Esophagus mucosa (tissue), 1 donor: ENCODE data around the gene ENPP3. TPM values are rescaled to one million over a fixed set of nuclear protein-coding genes. Genes with fewer than 3 reads are reported as not detected.

Experiments
- ATAC-seq: fragments of 200-7000 bp; cut with Tn5 transposase; one replicate; pipeline ENCODE4 v1.9.1; 2020
- total RNA-seq: library from RNA; stranded (reverse); gene quantifications from one replicate; pipeline ENCODE4 v1.2.4, GENCODE V29; 2023
- donor health status: DM: yes; HTN: yes; CAD: no.

The ENPP3 gene
- total RNA-seq, 1 donor from 2014 or later, result 0.24 TPM

DNA sequence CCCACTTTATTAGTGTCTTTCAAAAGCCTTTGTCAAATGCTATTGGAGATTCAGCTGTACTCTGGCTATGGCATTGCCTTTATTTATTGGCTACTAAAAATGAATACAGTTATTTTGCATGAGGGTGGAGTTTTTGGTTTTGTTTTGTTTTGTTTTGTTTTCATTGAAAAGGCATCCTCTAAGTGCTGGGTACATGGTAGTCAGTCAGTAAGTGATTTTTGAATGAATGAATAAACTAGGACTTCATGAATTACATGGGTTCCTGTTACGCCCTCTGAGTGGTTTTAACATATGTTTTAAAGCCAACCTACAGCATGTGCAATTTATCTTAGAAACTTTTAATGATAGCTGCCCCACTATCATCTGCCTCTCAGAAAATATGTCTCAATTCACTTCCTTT is 131.9 kb downstream of the ENPP3 start:
- ATAC-seq, result no peak

DNA sequence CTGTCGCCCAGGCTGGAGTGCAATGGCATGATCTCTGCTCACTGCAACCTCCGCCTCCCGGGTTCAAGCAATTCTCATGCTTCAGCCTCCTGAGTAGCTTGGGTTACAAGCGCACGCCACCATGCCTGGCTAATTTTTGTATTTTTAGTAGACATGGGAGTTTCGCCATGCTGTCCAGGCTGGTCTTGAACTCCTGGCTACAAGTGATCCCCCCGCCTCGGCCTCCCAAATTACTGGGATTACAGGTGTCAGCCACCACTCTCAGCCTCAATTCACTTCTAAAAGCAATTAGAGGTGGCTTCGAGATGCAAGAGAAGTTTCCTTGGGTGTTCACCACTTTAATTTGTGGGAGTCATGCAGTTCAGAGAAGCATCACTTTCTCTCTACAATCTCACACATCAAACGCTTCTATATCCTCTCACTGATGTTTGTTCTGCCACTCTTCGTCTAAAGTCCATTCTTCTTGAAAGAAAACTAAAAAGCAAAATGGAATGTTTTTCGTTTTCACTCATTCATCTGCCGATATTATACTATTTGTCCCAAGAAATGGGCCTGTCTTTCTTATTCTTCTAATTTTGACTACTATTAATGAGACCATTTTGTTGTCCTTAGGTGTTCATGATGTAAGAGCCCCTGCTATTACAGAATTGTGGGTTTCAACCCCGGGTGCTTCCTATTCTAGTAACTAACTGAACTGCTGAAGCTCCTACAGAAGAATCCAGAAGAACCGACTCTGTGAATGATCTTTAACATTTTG is 132.5 kb downstream of the ENPP3 start:
- no peak for ATAC-seq

DNA sequence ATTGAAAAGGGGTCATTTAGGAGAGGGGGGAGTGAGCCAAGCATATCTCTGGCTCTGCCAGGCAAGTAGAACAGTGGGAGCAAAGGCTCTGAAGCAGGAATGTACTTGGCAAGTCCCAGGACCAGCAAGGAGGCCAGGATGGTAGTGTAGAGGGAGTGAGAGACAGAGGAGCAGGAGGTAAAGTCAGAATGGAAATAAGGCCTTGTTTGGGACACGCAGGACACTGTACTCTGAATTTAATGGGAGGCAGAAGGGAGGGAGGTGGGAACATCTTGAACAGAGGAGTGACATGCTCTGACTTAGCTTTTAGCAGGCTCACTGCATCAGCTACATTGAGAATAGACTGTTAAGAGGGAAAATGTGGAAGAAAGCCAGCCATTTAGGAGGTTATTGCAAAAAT is 133.7 kb downstream of the ENPP3 start:
- ATAC-seq, result no peak

DNA sequence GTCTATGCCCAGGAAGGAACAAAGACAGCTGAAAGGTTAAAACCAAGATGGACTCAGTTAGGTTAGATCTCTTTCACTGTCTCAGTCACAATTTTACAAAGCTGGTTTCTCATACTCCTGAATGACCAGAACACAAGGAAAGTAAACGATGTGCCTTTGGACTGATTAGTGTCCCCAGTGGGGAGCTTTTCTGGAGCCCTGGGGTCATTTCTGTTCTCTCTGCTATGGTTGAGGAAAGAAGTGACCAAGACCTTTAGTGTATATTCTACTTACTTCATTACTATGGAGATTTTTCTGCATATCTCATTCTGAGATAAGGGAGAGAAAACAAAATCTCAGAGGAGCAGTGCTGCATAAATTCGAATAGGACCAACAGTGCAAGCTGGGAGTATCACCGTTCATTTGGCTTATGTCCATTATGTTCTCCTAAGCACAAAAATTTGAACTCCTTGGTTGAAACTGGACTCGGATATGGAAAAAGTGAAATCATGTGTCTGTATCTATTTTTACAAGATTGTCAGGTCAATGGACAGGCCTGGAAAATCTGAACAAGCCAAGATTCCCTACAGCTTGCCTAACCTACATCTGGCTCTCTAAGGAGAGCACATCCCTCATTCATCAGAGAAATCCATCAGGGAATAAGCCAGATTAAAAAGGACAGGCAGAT is 136.3 kb downstream of the ENPP3 start:
- no peak for ATAC-seq

DNA sequence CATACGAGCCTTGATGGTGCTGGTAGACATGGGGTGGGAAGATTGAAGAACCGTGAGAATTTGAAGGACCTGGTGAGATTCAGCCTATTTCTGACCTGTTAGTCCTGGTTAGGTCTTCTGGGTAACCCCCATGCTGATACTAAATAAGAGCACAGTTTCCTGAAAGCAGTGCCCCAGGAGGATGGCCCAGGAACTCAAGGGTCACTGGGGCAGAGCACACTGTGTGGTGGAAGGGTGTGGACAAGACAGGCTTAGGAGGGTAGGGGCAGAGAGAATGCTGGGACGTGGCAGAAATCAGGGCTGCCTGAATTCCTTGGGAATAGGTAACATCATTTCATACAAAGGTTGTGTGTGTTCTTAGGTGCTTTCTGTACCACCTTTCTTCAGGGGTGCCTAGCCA is 138.8 kb downstream of the ENPP3 start:
- ATAC-seq, result no peak

DNA sequence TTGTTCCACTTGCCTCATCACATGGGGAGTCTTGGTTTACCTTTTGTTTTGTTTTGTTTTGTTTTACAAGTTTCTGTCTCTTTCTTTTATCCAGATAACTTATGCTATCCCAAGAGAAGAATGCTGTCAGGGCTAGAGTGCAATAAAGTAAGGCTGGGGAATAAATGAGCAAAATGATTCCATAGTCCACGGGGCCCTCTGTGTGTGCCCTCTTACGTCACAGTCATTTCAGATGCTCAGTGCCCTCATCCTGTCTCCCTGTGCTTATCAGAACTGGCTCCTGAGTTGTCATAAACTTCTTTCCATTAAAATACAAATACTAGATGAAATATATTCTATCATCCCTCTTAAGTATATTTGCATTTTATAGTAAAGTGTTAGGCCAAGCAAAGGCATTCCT is 139.9 kb downstream of the ENPP3 start:
- ATAC-seq, result no peak

DNA sequence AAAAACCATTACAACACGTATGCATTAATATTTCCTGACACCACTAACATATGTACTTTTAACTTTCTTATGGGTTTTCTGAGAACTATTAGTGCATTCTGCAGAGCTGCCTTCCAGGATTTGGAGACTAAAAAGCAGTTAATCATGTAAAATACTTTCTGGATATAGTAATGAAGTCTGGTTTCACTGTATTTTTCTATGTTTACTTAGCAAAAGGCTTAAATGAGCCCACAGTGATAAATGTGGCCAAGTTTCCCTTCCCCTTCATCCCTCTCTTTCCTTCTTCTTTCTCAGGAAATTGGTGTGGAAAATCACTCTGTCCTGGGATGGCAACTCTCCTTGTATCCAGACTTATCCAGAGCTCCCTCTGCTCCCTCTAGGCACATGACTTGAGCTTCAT is 141.1 kb downstream of the ENPP3 start:
- ATAC-seq, result no peak

DNA sequence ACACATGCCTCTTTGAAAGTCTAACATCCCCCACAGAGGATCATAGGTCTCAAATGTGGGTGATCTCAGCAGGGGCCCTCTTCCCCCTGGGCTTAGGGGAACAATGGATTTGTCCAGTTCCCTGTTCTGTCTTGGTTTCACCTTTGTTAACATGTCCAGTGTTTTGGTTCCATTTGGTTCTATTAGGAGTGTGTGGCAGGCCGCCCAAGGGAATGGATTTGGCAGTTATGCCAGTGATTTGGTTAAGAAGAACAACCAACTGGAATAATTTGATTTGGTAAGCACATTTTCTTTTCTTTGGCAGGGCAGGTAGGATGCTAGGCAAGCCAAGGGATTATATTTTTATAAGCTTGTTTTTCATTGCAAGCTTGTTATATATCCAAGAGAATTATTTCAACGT is 142.2 kb downstream of the ENPP3 start:
- ATAC-seq, result no peak

DNA sequence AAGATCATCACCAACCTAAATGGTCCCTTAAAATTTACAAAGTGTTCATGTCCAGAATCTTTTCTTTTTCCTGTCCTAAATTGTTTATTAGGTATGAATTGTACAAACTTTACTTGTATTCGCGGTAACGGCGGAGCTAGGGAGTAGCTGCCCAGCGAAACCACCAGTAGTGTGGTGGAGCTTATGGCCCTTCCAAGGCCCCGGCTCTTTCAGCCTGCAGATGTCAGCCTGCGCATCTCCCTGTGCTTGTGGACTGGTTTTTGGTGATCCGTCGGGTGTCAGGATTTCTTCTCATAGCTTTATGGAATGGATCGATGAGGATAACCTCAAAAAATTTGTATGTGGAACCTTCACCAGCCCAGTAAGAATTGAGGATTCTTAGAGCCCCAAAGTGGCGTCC is 143.5 kb downstream of the ENPP3 start:
- ATAC-seq, result no peak

DNA sequence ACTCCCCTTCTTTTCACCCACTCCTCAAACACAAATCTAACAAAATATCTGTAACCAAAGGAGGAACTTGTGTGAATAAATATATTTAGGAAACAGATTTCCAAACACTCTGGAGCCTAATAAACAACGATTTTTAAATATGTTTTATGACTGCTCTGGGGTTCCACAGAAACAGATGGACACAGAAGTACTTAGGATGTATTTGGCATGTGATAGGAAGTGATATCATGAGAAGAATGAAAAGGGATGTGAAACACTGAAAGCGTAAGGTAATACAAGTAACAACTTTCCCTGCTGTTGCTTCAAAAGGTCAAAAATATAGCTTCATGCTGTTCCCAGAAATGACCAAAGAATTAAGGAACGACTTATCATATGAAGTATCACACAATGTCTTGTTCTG is 144.6 kb downstream of the ENPP3 start:
- ATAC-seq, result no peak

DNA sequence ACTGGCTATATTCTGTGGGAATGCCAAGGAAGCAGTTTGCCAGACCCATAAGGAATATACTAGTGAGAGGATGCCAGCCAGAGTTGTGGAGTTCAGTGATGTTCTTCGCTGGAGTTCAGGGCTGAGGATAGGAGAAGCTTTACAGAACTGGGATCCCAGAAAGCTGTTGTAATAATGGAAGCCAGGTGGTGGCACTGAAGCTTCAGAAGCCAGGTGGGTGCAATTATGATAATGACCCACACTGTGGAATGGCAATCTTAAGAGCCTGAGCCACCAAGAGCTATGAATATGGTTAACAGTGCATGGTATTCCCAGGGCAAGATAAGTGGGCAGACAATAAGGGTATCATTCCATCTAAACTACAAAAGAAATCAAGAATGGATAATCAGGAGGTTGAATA is 145.7 kb downstream of the ENPP3 start:
- peak; percentile 10 for ATAC-seq

DNA sequence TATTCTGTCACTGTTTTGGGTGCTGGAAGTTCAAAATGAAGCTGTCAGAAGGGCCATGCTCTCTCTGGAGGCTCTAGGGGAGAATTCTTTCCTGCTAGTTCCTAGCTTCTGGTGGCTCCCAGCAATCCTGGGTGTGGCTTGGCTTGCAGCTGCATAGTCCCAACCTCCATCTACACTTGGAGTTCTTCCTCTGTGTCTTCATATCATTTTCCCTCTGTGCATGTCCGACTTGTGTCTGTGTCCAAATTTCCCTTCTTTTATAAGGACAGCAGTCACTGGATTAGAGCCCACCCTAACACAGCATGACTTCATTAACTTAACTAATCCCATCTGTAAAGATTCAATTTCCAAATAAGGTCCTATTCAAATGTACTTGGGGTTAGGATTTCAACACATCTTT is 147.5 kb downstream of the ENPP3 start:
- ATAC-seq, result no peak

DNA sequence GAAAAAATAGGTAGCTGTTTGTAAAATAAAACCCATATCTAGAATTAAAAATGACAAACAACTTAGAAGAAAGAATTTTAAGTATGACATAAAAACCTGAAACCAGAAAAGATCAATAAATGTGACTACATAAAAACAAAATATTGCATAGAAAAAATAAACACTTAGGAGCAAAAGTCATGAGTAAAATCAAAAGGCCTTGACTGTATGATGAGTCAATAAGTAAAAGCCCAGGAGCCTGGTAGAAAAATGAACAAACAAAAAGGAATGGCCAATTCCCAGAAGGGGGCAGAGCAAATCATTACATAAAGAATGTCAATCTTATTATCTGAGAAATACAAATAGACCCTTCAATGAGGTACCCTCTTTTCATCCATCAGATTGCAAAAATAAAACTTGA is 150.0 kb downstream of the ENPP3 start:
- no peak for ATAC-seq

DNA sequence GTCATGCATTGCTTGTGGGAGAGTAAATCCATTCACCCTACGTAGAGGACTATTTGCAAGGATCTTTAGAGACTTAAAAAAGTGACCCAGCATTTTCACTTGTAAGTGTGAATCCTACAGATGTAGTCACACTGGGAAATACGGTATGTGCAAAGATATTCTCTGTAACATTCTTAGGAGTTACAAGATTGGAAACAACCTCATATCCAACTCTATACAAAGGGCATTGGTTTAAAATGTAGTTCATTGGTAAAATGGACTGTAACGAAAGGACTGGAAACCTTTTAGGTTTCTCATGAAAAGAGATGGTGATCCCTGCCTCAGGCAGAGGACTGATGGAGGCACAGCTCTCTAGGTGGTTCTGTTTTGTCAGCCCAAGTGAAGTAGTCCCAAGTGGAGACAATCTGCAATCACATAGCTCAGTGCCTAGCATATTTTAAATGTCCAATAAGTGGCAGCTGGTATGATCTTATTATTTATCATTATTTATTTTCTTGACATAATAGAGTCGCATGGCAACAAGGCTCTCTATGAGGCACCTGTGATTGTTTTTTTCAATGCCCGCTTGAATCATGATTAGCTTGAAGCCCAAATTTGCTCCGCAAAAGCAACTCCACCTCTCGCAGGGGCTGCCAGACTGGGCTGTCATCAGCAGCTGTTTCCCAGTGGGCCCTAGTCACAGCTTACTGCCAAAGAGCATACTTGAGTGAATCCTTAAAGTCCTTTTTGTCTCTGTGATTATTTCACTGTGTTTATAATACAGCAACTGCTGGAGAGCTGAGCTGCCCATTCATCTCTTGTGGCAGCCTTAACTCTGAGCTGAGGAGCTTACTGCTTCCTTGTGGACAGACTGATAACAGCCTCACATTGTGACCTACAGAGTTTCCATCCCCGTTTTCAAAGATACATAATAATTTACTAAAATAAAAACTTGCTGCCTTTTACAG is 150.9 kb downstream of the ENPP3 start:
- no peak for ATAC-seq

DNA sequence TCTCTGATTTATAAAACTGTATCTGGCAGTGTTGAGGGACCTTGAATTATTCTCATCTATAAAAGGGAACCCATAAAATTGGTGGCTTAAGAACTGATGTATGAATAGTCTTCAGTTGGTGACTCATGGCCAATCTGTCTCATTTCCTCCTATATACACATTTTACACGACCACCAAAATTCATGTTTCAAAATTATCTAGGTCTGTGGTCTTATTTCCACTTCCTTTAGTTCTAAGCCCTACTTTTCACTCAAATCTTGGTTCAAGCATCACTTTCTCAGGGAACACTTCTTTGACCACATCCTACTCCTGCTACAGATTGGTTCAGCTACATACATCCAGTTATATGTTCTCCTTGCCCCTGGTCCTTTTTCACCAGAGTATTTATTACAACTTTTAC is 152.1 kb downstream of the ENPP3 start:
- no peak for ATAC-seq

DNA sequence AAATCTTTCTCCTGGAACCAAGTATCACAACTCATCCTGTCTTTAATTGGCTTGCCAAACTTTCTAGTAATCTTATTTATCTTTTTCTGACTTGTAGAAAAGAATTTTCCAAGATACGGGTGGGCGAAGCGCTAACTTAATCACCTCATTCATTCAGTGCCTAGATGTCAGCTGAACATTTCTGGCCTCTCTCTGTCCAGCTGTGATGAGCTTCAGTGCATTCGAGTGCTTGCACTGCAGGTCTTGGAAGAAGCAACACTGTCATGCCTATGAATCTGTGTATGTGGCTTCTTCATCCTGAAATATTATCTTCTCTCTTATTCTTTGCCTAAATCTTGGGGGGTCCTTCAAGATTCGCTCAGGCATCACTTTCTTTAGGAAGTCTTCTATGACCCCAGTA is 154.4 kb downstream of the ENPP3 start:
- ATAC-seq, result no peak

DNA sequence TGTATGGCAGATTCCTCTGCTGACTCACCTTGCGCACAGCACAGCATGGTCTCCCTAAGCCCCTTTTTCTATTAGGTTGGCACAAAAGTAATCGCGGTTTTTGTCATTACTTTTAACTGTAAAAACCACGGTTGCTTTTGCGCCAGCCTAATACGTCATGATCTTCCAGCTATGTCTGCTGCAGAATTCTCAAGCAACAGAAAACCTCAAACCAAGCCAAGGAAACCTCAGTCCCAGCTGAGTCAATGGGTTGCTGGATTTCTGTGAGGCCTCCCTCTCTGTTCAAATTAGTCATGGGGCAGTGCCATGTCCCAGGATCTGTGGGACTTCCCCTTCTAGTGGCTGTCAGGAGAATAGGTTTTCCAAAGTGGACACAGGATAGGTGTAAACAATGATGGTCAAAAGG is 155.0 kb downstream of the ENPP3 start:
- ATAC-seq, result no peak

DNA sequence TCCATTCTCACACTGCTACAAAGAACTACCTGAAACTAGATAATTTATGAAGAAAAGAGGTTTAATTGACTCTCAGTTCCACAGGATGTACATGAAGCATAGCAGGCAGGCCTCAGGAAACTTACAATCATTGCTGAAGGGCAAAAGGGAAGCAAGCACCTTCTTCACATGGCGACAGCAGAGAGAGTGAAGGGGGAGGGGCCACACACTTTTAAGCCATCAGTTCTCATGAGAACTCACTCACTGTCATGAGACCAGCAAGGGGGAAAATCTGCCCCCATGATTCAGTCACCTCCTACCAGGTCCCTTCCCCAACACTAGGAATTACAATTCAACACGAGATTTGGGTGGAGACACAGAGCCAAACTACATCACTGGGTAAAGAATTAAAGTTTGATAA is 158.3 kb downstream of the ENPP3 start:
- ATAC-seq, result no peak

Other genes starting within 250 kb of the ENPP3 start
- not detected for gene ARG1, start 64.1 kb upstream of the ENPP3 start, total RNA-seq
- 12.2 TPM for gene MED23, start 9.1 kb upstream of the ENPP3 start, total RNA-seq
- not detected for gene OR2A4, start 64.1 kb downstream of the ENPP3 start, total RNA-seq
- not detected for gene CTAGE9, start 73.7 kb downstream of the ENPP3 start, total RNA-seq
- 0.36 TPM for gene ENPP1, start 170.7 kb downstream of the ENPP3 start, total RNA-seq